ENCODE measurements around the gene ZNF396. TPM values are rescaled to one million over a fixed set of nuclear protein-coding genes. Genes with fewer than 3 reads are reported as not detected.

ZNF396 gene
- total RNA-seq, 1 donor from 2014 or later: 0.21 TPM

- intact Hi-C loops (cut with DNase I): no loop called here
- H3K9me3 ChIP-seq: no peaks in the 10 kb centered on the region
- TF ChIP-seq CTCF (IDR thresholded peaks at IDR 0.05): no peak
- no peaks in the 10 kb centered on the region for H3K36me3 ChIP-seq
- no peaks in the 10 kb centered on the region for H3K27me3 ChIP-seq
- no peak for DNase-seq (ENCODE audit: low spot score in 2 of 2)
- H3K27ac ChIP-seq: no peak overlapping the region
- H3K4me3 ChIP-seq: no peak overlapping the region
- no peaks in the 10 kb centered on the region for H3K4me1 ChIP-seq
Observed at GRCh38 chr18:35362531-35362930, 14.6 kb downstream of the ZNF396 start.

DNA sequence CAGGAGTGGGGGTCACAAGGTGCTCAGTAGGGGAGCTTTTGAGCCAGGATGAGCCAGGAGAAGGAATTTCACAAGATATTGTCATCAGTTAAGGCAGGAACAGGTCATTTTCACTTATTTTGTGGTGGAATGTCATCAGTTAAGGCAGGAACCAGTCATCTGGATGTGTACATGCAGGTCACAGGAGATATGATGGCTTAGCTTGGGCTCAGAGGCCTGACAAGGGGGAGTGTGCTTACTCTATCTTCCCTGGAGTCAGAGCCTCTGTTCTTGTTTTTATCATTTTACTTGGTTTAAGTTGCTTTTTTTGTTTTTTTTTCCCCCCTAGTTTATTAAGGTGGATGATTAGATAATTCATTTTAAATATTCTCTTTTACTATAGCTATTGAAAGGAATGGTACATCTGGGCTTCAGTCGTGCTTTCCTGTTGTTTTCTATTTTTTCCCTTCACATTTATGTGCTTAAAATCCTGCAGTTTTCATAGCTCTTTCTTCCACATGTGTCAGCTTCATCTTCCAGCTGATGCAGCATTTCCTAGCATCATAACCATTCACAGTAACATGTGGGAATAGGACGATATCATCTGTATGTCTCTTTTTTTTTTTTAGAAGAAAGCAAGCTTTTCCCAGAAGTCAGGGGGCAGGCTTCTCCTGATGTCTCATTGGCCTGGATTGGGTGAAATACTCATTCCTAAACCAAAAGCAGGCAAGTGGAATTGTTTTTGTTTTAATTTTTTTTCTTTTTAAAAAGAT, 15.4 kb downstream of the ZNF396 start:
- intact Hi-C loops (cut with DNase I): no loop called here
- no peak overlapping the region for H3K4me3 ChIP-seq
- DNase-seq (ENCODE audit: low spot score in 2 of 2): no peak
- no peak for TF ChIP-seq CTCF (IDR thresholded peaks at IDR 0.05)
- H3K36me3 ChIP-seq: no peaks in the 10 kb centered on the region
- no peaks in the 10 kb centered on the region for H3K9me3 ChIP-seq
- no peak overlapping the region for H3K27ac ChIP-seq
- no peaks in the 10 kb centered on the region for H3K4me1 ChIP-seq
- no peaks in the 10 kb centered on the region for H3K27me3 ChIP-seq

DNA sequence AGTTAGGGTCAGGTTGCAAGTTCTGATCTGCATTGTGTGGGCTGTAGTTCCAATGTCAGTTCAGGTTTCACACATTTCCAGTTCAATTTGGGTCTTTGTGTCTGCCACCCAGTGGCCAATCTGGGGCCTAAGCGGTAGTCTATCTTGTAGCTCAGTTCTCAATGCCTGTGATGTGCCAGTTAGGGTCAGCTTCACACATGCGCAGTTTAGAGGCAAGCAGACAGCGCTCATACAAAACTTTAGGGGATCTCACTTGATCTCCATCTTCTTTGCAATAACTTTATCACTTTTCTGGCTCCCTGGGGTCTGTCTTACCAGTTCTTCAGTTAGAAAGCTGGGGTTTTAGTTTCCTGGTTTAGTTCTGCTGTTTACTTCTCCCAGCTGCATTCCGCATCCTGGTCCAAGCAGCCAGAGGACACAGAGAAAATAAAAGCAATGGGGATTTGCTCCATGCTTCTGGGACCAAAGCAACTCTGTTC, 22.0 kb downstream of the ZNF396 start:
- Histone ChIP-seq H3K36me3 (no peaks in the 10 kb centered on the region), H3K27me3 (no peaks in the 10 kb centered on the region), H3K4me3 (peak overlapping the region in 1 of 2 donors; percentile 43), H3K4me1 (no peaks in the 10 kb centered on the region), H3K9me3 (peaks cover 0 to 5% of the 10 kb centered on the region in 2 donors), H3K27ac (peak overlapping the region; percentile 17 to 39)
- DNase-seq (ENCODE audit: low spot score in 2 of 2): peak; percentile 13 to 87
- intact Hi-C loops (cut with DNase I): loop anchor here (1.0 kb wide), 1 partner anchor 124 kb away; no protein-coding TSS in a partner anchor
- peak; percentile 49 to 72 (median 70) for TF ChIP-seq CTCF (IDR thresholded peaks at IDR 0.05)

DNA sequence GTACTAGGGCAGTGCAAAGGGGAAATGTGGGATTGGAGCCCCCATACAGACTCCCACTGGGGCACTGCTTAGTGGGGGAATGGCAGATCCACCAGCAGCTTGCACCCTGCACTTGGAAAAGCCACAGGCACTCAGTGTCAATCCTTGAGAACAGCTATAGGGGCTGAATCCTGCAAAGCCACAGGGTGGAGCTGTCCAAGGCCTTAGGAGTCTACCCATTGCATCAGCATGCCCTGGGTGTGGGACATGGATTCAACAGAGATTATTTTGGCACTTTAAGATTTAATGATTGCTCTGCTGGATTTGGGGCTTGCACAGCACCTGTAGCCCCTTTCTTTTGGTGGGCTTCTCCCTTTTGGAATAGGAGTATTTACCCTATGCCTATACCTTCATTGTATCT, 24.4 kb downstream of the ZNF396 start:
- H3K27ac ChIP-seq: no peak overlapping the region
- H3K9me3 ChIP-seq: peaks cover 0 to 5% of the 10 kb centered on the region in 2 donors
- no peaks in the 10 kb centered on the region for H3K4me1 ChIP-seq
- no peaks in the 10 kb centered on the region for H3K27me3 ChIP-seq
- intact Hi-C loops (cut with DNase I): no loop called here
- TF ChIP-seq CTCF (IDR thresholded peaks at IDR 0.05): no peak
- H3K4me3 ChIP-seq: no peak overlapping the region
- no peak for DNase-seq (ENCODE audit: low spot score in 2 of 2)
- no peaks in the 10 kb centered on the region for H3K36me3 ChIP-seq

DNA sequence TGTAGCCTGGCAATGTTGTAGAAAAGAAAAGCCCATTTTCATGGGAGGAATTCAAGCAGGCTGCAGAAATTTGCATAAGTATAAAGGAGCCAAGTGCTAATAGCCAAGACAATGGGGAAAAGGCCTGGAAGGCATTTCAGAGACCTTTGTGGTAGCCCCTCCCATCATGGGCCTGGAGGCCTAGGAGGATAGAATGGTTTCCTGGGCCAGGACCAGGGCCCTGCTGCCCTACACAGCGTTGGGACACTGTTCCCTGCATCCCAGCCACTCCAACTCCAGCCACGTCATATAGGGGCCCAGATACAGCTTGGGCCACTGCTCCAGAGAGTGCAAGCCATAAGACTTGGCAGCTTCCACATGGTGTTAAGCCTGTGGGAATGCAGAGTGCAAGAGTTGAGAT, 24.9 kb downstream of the ZNF396 start:
- Histone ChIP-seq H3K36me3 (no peaks in the 10 kb centered on the region), H3K4me1 (no peaks in the 10 kb centered on the region), H3K4me3 (no peak overlapping the region), H3K27me3 (no peaks in the 10 kb centered on the region), H3K9me3 (peaks cover 0 to 5% of the 10 kb centered on the region in 2 donors), H3K27ac (no peak overlapping the region)
- DNase-seq (ENCODE audit: low spot score in 2 of 2): no peak
- TF ChIP-seq CTCF (IDR thresholded peaks at IDR 0.05): no peak
- intact Hi-C loops (cut with DNase I): no loop called here

Data from ascending aorta (tissue), 2 donors.